Hippocampal formation (tissue), 2 donors: ENCODE measurements around the gene NFATC2.
"Not testable (repeated sequence)": the region's sequence is repeated elsewhere in the genome, so short reads cannot be mapped to it uniquely, and the experiment has no call there.

Experiments
- DNase-seq, 2 donors: peaks; one replicate each; lab custom pipeline; 2025; lab: John Stamatoyannopoulos, UW

NFATC2 gene

GRCh38 chr20:51540074-51540473 is 2.4 kb downstream of the NFATC2 start:
- not testable (repeated sequence) for DNase-seq

DNA sequence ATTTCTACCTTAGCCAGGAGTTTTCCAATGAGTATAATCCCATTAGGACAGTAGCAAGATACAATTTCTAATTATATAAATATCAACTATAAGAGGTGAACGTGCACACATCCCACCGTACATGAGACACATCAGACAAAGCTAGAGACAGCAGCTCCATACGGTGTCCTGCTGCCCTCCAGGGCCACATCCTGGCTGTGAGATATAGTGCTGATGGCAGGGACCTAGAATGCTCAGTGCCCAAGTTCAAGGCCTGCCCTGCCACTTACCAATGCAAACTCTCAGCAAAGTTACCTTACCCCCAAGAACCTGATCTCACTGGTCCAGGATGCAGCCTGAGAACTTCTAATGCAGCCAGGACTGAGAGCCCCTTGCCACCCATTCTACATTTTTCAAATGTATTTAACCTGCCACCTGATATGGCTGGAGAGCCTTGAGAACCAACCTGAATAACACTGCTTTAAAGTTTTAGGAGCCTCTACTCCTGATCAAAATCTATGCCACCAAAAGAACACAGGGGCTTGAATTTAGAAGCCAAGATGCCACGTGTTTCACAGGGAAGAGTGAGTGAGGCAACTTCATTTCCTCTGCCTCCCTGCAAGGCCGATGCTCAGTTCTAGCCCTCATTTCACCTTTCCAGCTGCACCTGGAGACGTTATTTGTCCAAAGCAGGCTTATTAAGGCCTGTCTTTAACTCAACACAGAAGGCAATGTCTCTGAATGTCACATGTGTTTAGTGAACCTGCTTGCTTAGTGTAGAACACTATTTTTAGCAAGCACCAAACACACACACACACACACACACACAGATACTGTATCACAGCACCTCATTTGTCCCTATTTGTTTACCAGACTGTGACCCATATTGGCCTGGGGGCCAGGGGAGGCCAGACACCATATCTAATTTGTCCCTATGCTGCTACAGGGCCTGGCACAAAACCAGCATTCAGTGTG is 6.1 kb downstream of the NFATC2 start:
- no peak for DNase-seq

GRCh38 chr20:51535674-51536073 is 6.8 kb downstream of the NFATC2 start:
- no peak for DNase-seq

DNA sequence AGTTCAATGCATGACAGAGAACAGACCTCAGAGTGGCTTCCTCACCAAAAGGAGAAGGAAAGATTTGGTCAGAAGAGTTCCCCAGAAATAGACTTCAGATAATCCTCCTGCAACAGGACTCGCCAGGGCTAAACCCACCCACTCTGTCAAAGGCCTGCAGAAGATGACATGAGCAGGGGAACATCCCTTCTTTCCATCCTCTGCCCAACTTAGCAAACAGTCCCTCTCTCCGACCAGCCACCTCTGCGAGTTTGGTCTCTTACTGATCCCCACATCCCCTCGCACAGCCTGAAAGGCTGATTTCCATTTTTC is 7.5 kb downstream of the NFATC2 start:
- DNase-seq = peak in 1 of 2 donors; percentile 14

GRCh38 chr20:51533291-51534172 is 9.0 kb downstream of the NFATC2 start:
- no peak for DNase-seq

GRCh38 chr20:51532577-51533191 is 9.8 kb downstream of the NFATC2 start:
- DNase-seq = peak; percentile 22 to 33

DNA sequence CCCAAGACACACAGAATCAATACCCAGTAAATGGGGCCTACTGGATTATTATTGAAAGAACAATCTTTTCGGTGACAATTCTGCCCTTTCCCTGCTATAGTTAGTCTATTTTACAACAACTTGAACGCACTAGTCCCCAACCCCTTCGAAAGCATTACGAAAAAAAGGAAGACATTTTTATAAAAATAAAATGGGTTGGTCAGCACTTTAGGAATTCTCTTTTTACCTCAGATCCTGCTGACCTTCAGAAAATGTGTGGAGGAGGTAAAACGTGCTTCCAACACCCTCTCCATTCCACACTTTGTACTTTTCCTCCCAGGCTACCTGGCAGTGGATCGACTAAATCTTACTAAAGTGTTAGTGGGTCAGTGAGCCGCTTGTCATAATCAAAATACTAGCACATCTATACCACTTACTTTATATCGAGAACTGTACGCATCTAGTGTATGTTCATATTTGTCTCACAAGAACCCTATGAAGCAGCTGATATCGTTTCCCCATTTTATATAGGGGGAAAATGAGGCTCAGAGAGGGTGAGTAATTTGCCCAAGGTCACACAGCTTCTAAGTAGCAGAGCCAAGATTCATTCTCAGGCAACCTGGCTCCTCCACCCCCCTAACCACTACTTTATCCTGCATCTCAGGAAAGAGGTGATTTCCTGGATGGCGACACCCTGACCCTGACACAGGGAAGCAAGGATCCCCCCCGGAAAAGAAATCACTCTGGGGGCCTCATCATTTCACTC is 10.6 kb downstream of the NFATC2 start:
- no peak for DNase-seq

GRCh38 chr20:51531141-51531710 is 11.3 kb downstream of the NFATC2 start:
- DNase-seq = no peak

- DNase-seq = no peak
Observed at GRCh38 chr20:51529758-51530157, 12.8 kb downstream of the NFATC2 start.

DNA sequence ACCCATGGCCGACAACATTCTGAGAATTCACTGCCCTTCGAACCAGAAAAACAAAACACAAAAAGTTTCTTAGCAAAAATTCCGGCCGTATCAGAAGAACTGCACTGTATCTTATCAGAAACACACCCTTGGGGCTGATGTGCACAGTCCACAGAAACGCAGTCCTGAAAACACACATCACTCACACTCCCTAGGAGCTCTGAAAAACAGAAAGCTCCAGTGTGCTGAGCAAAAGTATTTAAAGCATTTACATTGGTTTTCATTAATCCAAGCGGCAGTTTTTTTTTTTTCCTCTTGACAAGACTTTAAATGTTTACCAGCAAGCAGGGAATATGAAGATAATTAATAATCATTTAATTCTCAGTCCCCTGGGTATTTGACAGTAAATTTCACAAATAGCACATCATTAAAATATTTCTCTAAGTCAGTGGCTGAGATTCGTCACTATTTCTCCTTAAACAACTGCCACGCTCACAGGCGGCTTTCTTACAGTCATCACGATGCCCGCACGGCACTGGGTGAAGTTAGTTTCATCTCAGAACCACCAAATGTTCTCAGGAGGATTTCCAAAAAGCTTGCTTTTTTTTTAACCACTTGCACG is 13.3 kb downstream of the NFATC2 start:
- no peak for DNase-seq

DNA sequence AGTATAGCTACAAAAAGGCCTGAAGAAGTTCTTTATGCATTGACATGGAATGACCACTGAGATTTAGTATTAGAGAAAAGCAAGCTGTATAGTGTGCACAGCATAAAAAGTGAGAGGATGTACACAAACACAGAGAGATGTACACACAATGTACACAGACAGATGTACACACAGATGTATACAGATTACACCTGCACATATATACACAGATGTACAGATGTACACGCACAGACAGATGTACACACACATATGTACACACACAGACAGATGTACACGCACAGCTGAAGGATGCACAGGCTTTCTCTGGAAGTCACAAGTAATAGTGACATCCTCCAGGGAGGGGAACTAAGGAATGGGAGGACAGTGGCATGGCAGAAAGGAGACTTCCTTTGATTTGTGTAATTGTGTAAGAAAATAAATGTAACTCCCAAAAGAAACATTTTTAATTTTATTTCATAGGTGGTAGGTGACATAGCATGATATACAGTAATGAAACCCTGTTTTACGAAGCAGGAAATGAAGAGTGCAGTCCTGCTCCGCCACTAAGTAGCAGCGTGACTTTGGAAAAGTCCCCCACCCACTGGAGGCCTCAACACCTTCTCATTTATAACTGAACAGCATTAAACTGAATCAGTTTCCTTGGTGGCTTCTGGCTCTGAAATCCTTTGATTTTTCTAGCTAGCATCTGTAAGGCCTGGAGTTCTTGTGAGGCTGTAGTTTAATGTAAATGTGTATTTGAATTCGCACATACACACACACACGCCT is 14.1 kb downstream of the NFATC2 start:
- no peak for DNase-seq

GRCh38 chr20:51526754-51527153 is 15.8 kb downstream of the NFATC2 start:
- no peak for DNase-seq

GRCh38 chr20:51526106-51526470 is 16.4 kb downstream of the NFATC2 start:
- DNase-seq = no peak

DNA sequence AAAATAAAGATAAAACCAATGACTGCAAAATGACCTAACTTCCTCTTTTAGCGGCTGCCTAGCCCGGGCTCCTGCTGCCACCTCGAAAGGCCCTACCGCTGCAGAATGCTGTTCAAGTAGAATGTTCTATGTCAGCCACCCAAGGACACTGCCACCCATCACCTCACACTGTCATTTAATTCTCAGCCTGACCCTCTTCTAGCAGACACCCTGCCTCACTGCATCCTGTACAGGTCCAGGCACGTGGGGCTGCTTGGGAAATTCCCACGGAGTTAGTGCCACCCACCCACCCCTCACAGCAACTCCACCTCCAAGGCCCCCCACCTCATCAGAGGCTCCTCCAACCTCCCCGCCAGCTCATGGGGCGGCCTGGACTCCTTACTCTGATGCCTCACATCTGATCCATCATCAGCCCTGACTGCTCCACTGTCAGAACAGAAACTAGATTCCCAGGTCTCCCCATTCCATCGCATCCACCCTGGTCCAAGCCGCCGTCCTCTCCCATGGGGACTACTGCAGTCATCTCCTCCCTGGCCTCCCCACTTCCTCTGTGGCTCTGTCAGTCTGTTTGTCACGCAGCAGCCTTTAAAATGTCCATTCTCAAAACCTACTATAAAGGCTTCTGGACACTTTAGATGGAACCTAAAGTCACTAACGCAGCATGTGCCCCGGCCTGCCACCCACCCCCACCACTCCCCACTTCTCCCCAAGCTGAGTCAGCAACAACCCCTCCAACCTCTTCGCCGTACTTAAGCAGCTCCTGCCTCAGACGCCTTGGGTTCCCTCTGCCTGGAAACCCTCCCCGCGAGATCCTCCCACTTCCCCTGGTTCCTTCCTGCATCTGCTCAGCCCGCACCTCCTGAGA is 17.0 kb downstream of the NFATC2 start:
- DNase-seq = no peak

- DNase-seq = no peak
Observed at GRCh38 chr20:51523276-51524013, 19.1 kb downstream of the NFATC2 start.

DNA sequence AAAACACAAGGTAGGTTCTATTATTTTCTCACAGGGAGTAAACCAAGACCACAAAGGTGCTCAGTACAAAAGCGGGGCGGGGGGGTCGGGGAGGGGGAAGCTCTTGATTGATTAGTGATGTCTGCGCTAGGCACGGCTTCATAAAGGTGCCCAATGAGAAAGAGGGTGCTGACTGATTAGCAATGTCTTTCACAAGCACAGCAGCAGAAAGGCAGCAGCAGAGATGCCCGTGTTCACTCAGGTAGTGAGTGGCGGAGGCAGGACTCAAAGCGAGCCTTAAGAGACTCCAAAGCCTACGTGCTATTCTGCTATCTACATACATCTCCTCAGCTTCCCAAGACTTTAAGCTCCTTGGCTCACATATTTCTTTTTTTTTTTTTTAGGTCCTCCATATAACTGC is 20.3 kb downstream of the NFATC2 start:
- no peak for DNase-seq

- DNase-seq = no peak
Observed at GRCh38 chr20:51517839-51518238, 24.7 kb downstream of the NFATC2 start.

DNA sequence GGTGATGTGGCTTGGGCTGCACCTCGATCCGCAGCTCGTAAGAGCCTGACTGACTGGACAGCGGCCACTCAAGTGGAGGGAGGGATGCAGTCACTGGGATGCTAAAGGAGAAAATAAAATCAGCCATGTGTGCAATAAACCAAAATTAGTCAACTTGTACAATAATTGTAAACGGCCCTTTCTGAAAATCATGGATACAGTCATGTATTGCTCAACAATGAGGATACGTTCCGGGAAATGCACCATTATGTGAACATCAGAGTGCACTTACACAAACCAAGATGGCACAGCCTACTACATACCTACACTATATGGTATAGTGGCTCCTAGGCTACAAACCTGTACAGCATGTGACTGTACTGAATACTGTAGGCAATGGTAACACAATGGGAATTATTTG is 25.7 kb downstream of the NFATC2 start:
- no peak for DNase-seq

DNA sequence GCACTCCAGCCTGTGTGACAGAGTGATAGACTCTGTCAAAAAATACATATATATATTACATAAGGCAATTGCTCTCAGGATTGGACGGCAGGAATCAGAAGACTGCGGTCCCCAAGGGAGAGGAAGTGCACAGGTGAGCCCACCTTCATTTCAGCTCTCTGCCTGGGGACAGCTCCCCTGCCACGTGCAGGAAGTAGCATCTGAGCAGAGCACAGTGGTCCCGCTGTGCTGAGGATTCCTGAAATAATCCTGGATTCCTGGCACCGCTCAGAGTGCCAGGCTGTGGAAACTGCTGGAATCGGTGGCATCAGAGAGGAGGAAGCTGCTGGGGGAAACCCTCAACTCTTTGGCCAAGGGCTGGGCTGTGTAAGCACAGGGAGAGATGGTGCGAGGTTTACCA is 27.7 kb downstream of the NFATC2 start:
- DNase-seq = no peak
